Measurements from ENCODE around the gene CPAMD8. TPM values are rescaled to one million over a fixed set of nuclear protein-coding genes. Genes with fewer than 3 reads are reported as not detected.

The CPAMD8 gene
- polyA plus RNA-seq, 1 experiment, result 0.38 TPM

DNA sequence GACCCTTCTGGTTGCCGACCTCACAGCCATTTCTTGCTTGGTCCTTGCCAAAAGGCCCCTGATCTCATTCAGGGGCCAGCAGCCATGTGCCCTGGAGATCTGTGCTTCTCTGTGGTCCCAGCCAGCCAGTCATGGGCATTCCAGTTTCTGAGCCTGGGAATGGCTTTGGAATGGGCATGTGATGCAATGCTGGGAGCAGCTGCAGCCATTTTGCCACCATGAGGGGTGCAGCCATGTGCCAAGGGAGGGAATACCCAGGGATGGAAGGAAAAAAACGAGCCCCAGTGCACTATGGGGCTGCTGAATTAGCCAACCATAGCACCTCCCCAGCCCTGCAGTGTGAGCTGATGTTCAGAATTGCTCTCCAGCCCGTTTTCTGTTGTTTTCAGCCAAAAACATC, 111.5 kb downstream of the CPAMD8 start:
- peak overlapping the region; percentile 31 for H3K27ac ChIP-seq (ENCODE audit: low read depth, low read length)
- CTCF ChIA-PET, result no interaction called here
- H3K4me3 ChIP-seq (ENCODE audit: low read depth, low read length), result no peak overlapping the region
- no peak for DNase-seq (ENCODE audit: low read depth, low spot score)
- POLR2A ChIA-PET, result no interaction called here
- peaks cover 58% of the 10 kb centered on the region for H3K9me3 ChIP-seq (ENCODE audit: control insufficient read depth, insufficient read depth, low read length)
- TF ChIP-seq CTCF (IDR thresholded peaks at IDR 0.05; ENCODE audit: low read depth, low read length), result no peak
- H3K27me3 ChIP-seq (ENCODE audit: control insufficient read depth, insufficient read depth, low read length), result peaks cover 4% of the 10 kb centered on the region

- no peak for TF ChIP-seq CTCF (IDR thresholded peaks at IDR 0.05; ENCODE audit: low read depth, low read length)
- ChIA-PET CTCF (no interaction called here), POLR2A (no interaction called here)
- Histone ChIP-seq H3K27me3 (ENCODE audit: control insufficient read depth, insufficient read depth, low read length) (peaks cover 4% of the 10 kb centered on the region), H3K9me3 (ENCODE audit: control insufficient read depth, insufficient read depth, low read length) (peaks cover 52% of the 10 kb centered on the region), H3K27ac (ENCODE audit: low read depth, low read length) (no peak overlapping the region), H3K4me3 (ENCODE audit: low read depth, low read length) (no peak overlapping the region)
- no peak for DNase-seq (ENCODE audit: low read depth, low spot score)
These were observed 112.2 kb downstream of the CPAMD8 start for GRCh38 chr19:16914421-16914820.

GRCh38 chr19:16912780-16913179, 113.8 kb downstream of the CPAMD8 start:
- TF ChIP-seq CTCF (IDR thresholded peaks at IDR 0.05; ENCODE audit: low read depth, low read length), result no peak
- CTCF ChIA-PET, result no interaction called here

GRCh38 chr19:16911046-16911445, 115.6 kb downstream of the CPAMD8 start:
- no peak overlapping the region for H3K27ac ChIP-seq (ENCODE audit: low read depth, low read length)
- no peak overlapping the region for H3K4me3 ChIP-seq (ENCODE audit: low read depth, low read length)
- no peak for TF ChIP-seq CTCF (IDR thresholded peaks at IDR 0.05; ENCODE audit: low read depth, low read length)
- H3K27me3 ChIP-seq (ENCODE audit: control insufficient read depth, insufficient read depth, low read length), result peaks cover 4% of the 10 kb centered on the region
- H3K9me3 ChIP-seq (ENCODE audit: control insufficient read depth, insufficient read depth, low read length), result peaks cover 45% of the 10 kb centered on the region
- ChIA-PET POLR2A (no interaction called here), CTCF (interaction anchor here (0.7 kb wide), 1 partner anchor 141 kb away, joined by 3 read pairs; no protein-coding TSS in a partner anchor)
- no peak for DNase-seq (ENCODE audit: low read depth, low spot score)

More at GRCh38 chr19:16912780-16913179, 113.8 kb downstream of the CPAMD8 start:
- Histone ChIP-seq H3K4me3 (ENCODE audit: low read depth, low read length) (no peak overlapping the region), H3K9me3 (ENCODE audit: control insufficient read depth, insufficient read depth, low read length) (peaks cover 45% of the 10 kb centered on the region), H3K27me3 (ENCODE audit: control insufficient read depth, insufficient read depth, low read length) (peaks cover 4% of the 10 kb centered on the region), H3K27ac (ENCODE audit: low read depth, low read length) (no peak overlapping the region)
- no peak for DNase-seq (ENCODE audit: low read depth, low spot score)
- POLR2A ChIA-PET, result no interaction called here

- Histone ChIP-seq H3K27me3 (ENCODE audit: control insufficient read depth, insufficient read depth, low read length) (no peaks in the 10 kb centered on the region), H3K4me3 (ENCODE audit: low read depth, low read length) (no peak overlapping the region), H3K9me3 (ENCODE audit: control insufficient read depth, insufficient read depth, low read length) (peaks cover 26% of the 10 kb centered on the region), H3K27ac (ENCODE audit: low read depth, low read length) (no peak overlapping the region)
- TF ChIP-seq CTCF (IDR thresholded peaks at IDR 0.05; ENCODE audit: low read depth, low read length), result no peak
- CTCF ChIA-PET, result no interaction called here
- POLR2A ChIA-PET, result no interaction called here
- no peak for DNase-seq (ENCODE audit: low read depth, low spot score)
These were observed 117.9 kb downstream of the CPAMD8 start for GRCh38 chr19:16908759-16909158.

Measured in AG04450 (cell line).